SK-N-SH (cell line): Measurements from ENCODE around the gene ATP5PF. TPM values are rescaled to one million over a fixed set of nuclear protein-coding genes. Genes with fewer than 3 reads are reported as not detected.

Source experiments
- CTCF ChIA-PET: fragments of 300-600, 350-600 bp; formaldehyde crosslinking; extraction: SDS; loops from one replicate; lab custom pipeline; 2021; lab: Yijun Ruan, JAX
- POLR2A ChIA-PET: fragments of 350-600 bp; sonication (Branson Sonifier 250); formaldehyde crosslinking; extraction: SDS; loops from one replicate; lab custom pipeline; 2020; ENCODE audit warnings: antibody characterized with exemption, inconsistent platforms; lab: Yijun Ruan, JAX
- DNase-seq: peaks from one replicate; pipeline ENCODE4 v3.0.0; 2012
- H2AFZ ChIP-seq: fragments of 200-600 bp; sonication (generic); 2 replicates; pipeline ENCODE4 v1.8.1; 2016; ENCODE audit warnings: antibody characterized with exemption, mild to moderate bottlenecking, low read depth
- H3F3A ChIP-seq: fragments of 200-600 bp; sonication (generic); replicated peaks from 2 replicates; pipeline ENCODE3; 2016; ENCODE audit warnings: antibody characterized with exemption, mild to moderate bottlenecking; ENCODE audit not compliant: insufficient read depth
- H3K27ac ChIP-seq, 2 experiments: fragments of 200-500 bp in 1 of 2; fragments of 200-600 bp in 1 of 2; sonication (Bioruptor generic) in 1 of 2; sonication (generic), shearing (Covaris generic) in 1 of 2; 2 replicates each; pipeline versions ENCODE4 v1.5.1 to v1.6.1; 2014 to 2016; ENCODE audit warnings: low read depth in 2 of 2, inconsistent platforms in 1 of 2, low read length in 1 of 2, mild to moderate bottlenecking in 1 of 2, mixed read lengths in 1 of 2
- H3K27me3 ChIP-seq: fragments of 200-600 bp; sonication (generic), shearing (Covaris generic); 2 replicates; pipeline ENCODE4 v1.6.1; 2016; ENCODE audit warnings: mixed run types; ENCODE audit not compliant: insufficient read depth
- H3K36me3 ChIP-seq, 2 experiments: fragments of 200-500 bp in 1 of 2; fragments of 200-600 bp in 1 of 2; sonication (Bioruptor generic) in 1 of 2; sonication (generic) in 1 of 2; replicated peaks in 1 of 2; 2 replicates each; pipeline versions ENCODE3 to v1.5.1; 2014 to 2016; ENCODE audit warnings: low read length in 1 of 2, mild to moderate bottlenecking in 1 of 2; ENCODE audit not compliant: insufficient read depth in 2 of 2, control insufficient read depth in 1 of 2
- H3K4me1 ChIP-seq, 2 experiments: fragments of 200-500 bp in 1 of 2; fragments of 200-600 bp in 1 of 2; sonication (Bioruptor generic) in 1 of 2; sonication (generic), shearing (Covaris generic) in 1 of 2; 2 replicates each; pipeline versions ENCODE4 v1.5.1 to v1.6.1; 2014 to 2016; ENCODE audit warnings: low read depth in 1 of 2, low read length in 1 of 2, mixed run types in 1 of 2; ENCODE audit not compliant: insufficient read depth in 2 of 2, control insufficient read depth in 1 of 2
- H3K4me2 ChIP-seq: fragments of 200-600 bp; sonication (generic), shearing (Covaris generic); 2 replicates; pipeline ENCODE4 v1.6.1; 2017; ENCODE audit warnings: mixed run types
- H3K4me3 ChIP-seq, 2 experiments: fragments of 200-500 bp in 1 of 2; fragments of 200-600 bp in 1 of 2; sonication (Bioruptor generic) in 1 of 2; sonication (generic), shearing (Covaris generic) in 1 of 2; 2 replicates each; pipeline versions ENCODE4 v1.5.1 to v1.8.1; 2014 to 2016; ENCODE audit warnings: low read depth in 2 of 2, inconsistent platforms in 1 of 2, low read length in 1 of 2, mild to moderate bottlenecking in 1 of 2, mixed read lengths in 1 of 2, moderate library complexity in 1 of 2
- H3K79me2 ChIP-seq: fragments of 200-600 bp; sonication (generic); 2 replicates; pipeline ENCODE4 v1.8.1; 2017; ENCODE audit warnings: mild to moderate bottlenecking; ENCODE audit not compliant: insufficient read depth
- H3K9ac ChIP-seq: fragments of 200-600 bp; sonication (generic); 2 replicates; pipeline ENCODE4 v1.6.1; 2017; ENCODE audit warnings: mixed run types
- H3K9me2 ChIP-seq: fragments of 200-600 bp; sonication (generic); 2 replicates; pipeline ENCODE4 v1.6.1; 2017; ENCODE audit warnings: mixed run types
- H3K9me3 ChIP-seq: fragments of 200-600 bp; sonication (generic); 2 replicates; pipeline ENCODE4 v1.6.1; 2017; ENCODE audit warnings: mixed run types, mild to moderate bottlenecking, moderate library complexity
- H4K20me1 ChIP-seq: fragments of 200-600 bp; sonication (generic); 2 replicates; pipeline ENCODE4 v1.6.1; 2017; ENCODE audit warnings: mild to moderate bottlenecking, mixed run types; ENCODE audit not compliant: insufficient read depth
- EZH2phosphoT487 ChIP-seq: fragments of 200-600 bp; sonication (generic); IDR thresholded peaks from 2 replicates; pipeline ENCODE4 v1.6.1; 2017; ENCODE audit warnings: low read depth, mixed run types, mild to moderate bottlenecking, antibody characterized with exemption, moderate library complexity, borderline replicate concordance
- JUND ChIP-seq: IDR thresholded peaks from 2 replicates; pipeline ENCODE4 v1.4.0; 2012
- RAD21 ChIP-seq: IDR thresholded peaks from 2 replicates; pipeline ENCODE4 v1.6.1; 2012; ENCODE audit warnings: mild to moderate bottlenecking, low read length
- REST ChIP-seq: IDR thresholded peaks from 2 replicates; pipeline ENCODE4 v1.6.1; 2012; ENCODE audit warnings: mild to moderate bottlenecking, low read depth, low read length, moderate library complexity
- RFX5 ChIP-seq: IDR thresholded peaks from 2 replicates; pipeline ENCODE4 v1.6.1; 2012; ENCODE audit warnings: mild to moderate bottlenecking, improper control_type of control experiment, low read length
- SIN3A ChIP-seq: IDR thresholded peaks from 2 replicates; pipeline ENCODE4 v1.6.1; 2012; ENCODE audit warnings: low read depth, mild to moderate bottlenecking, low read length, moderate library complexity, borderline replicate concordance
- TAF1 ChIP-seq: IDR thresholded peaks from 2 replicates; pipeline ENCODE4 v1.6.1; 2012; ENCODE audit warnings: low read depth, mild to moderate bottlenecking, low read length, moderate library complexity, borderline replicate concordance
- TCF12 ChIP-seq: IDR thresholded peaks from 2 replicates; pipeline ENCODE4 v1.4.0; 2012
- YY1 ChIP-seq: IDR thresholded peaks from 2 replicates; pipeline ENCODE4 v1.4.0; 2012; ENCODE audit warnings: low read depth, mild to moderate bottlenecking
- WGBS: methylation state at CpG from one replicate; pipeline ENCODE4 v1.1.6; 2017; ENCODE audit warnings: low lambda C conversion rate; 5-methylcytosine and 5-hydroxymethylcytosine counted together
- polyA plus RNA-seq, 3 experiments: library from polyadenylated mRNA; depleted of rRNA; stranded (reverse); fragments of >200 nt; gene quantifications; 2 replicates each; pipeline ENCODE4 v1.2.3, GENCODE V29; 2012
- TF ChIP-seq, protein P1 (sequence below): fragments of 150-350 bp; IDR thresholded peaks from 2 replicates; pipeline ENCODE4 v1.6.1; 2016; ENCODE audit warnings: mild to moderate bottlenecking, low read depth, low read length

The ATP5PF gene
- polyA plus RNA-seq, 1 of the 3 experiments (the other 2 are of a cell fraction), result 277 TPM

DNA sequence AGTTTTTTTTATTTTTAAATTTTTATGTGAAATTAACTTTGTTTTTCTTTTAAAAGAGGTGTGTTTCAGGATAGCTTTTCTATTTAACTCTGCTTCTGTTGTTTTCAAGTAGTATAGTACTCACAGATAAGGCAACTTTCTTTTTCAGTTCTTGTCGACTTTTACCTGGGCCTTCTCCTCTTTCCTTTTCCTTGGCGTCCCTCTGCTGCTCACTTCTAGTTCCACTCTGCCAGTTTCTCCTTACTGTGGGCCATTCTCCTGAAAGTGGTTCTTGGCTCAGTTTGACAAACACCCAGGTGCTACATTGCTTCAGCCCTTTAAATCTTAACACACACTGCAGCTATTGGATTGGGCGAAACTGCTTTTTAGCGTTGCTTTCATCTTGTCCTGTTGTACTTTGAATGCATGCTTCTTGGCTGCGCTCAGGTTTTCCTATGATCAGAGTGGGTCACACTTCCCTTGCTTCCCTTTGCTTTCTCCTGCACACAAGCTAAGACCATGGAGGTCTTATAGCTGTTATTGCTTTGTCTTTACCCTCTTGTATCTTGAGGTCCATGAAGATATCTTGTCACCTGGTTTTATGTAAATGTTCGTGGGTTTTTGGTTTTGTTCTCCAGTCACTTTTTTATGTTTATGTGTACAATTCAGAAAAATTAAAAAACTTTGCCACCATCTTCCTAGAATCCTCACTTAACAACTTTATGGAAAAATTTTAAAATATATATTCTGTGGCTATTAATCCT, 21.7 kb upstream of the ATP5PF start (continued):
- TF ChIP-seq, protein P1, sequence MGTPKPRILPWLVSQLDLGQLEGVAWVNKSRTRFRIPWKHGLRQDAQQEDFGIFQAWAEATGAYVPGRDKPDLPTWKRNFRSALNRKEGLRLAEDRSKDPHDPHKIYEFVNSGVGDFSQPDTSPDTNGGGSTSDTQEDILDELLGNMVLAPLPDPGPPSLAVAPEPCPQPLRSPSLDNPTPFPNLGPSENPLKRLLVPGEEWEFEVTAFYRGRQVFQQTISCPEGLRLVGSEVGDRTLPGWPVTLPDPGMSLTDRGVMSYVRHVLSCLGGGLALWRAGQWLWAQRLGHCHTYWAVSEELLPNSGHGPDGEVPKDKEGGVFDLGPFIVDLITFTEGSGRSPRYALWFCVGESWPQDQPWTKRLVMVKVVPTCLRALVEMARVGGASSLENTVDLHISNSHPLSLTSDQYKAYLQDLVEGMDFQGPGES, result no peak
- TF ChIP-seq JUND (no peak), EZH2phosphoT487 (no peak), SIN3A (no peak), REST (no peak), RFX5 (no peak), YY1 (no peak), RAD21 (no peak), TCF12 (no peak)

- Histone ChIP-seq H3K9me2 (no peaks in the 10 kb centered on the region), H3K4me1 (no peaks in the 10 kb centered on the region; a peak in 1 of 4 replicates), H3K4me3 (no peak overlapping the region), H3K9me3 (no peaks in the 10 kb centered on the region)
- POLR2A ChIA-PET, result no interaction called here
- DNase-seq, result no peak
- no peak for TF ChIP-seq TAF1
- TF ChIP-seq REST, result no peak
- TF ChIP-seq EZH2phosphoT487, result no peak
- TF ChIP-seq TCF12, result no peak
- TF ChIP-seq, all 33 proteins: peak for 0
- Histone ChIP-seq H4K20me1 (no peaks in the 10 kb centered on the region), H3K36me3 (peaks cover 32 to 39% of the 10 kb centered on the region in 2 experiments), H3K9ac (no peak overlapping the region), H3K27me3 (no peaks in the 10 kb centered on the region), H3K27ac (no peak overlapping the region), H3F3A (peaks cover 6% of the 10 kb centered on the region), H2AFZ (no peak overlapping the region), H3K4me2 (no peak overlapping the region), H3K79me2 (no peaks in the 10 kb centered on the region; the same call in 1 of the 2 replicates)
- 97% methylated on average over 1 of the region's 1 CpG for WGBS
- CTCF ChIA-PET, result no interaction called here
Observed at GRCh38 chr21:25752416-25752815, 17.7 kb upstream of the ATP5PF start.
